Measurements from ENCODE around the gene NPY1R. TPM values are rescaled to one million over a fixed set of nuclear protein-coding genes. Genes with fewer than 3 reads are reported as not detected.

The NPY1R gene
- total RNA-seq, 1 donor = 3.5 TPM

- DNase-seq (ENCODE audit: low read depth) = no peak
- TF ChIP-seq CTCF (IDR thresholded peaks at IDR 0.05; ENCODE audit: insufficient read depth, low read depth, low read length) = no peak
These were observed 51.5 kb downstream of the NPY1R start for GRCh38 chr4:163280703-163281519.

GRCh38 chr4:163279713-163280112, 52.7 kb downstream of the NPY1R start:
- TF ChIP-seq CTCF (IDR thresholded peaks at IDR 0.05; ENCODE audit: insufficient read depth, low read depth, low read length) = no peak
- no peak overlapping the region for H3K4me3 ChIP-seq (ENCODE audit: low read depth, low read length)
- no peak for DNase-seq (ENCODE audit: low read depth)

More at GRCh38 chr4:163280703-163281519, 51.5 kb downstream of the NPY1R start:
- no peak overlapping the region for H3K4me3 ChIP-seq (ENCODE audit: low read depth, low read length)

- no peak overlapping the region for H3K4me3 ChIP-seq (ENCODE audit: low read depth, low read length)
- no peak for DNase-seq (ENCODE audit: low read depth)
- no peak for TF ChIP-seq CTCF (IDR thresholded peaks at IDR 0.05; ENCODE audit: insufficient read depth, low read depth, low read length)
These were observed 57.5 kb downstream of the NPY1R start for GRCh38 chr4:163274861-163275260.

Other genes starting within 250 kb of the NPY1R start
- gene NAF1, start 165.7 kb downstream of the NPY1R start, total RNA-seq = 9.3 and 10.4 TPM in 2 replicates
- 0.32 and 0.43 TPM in 2 replicates for gene NPY5R, start 11.3 kb upstream of the NPY1R start, total RNA-seq
- gene TKTL2, start 141.2 kb upstream of the NPY1R start, total RNA-seq = under 0.01 TPM in 1 of 2 replicates, not detected in the other
- gene TMA16, start 162.1 kb upstream of the NPY1R start, total RNA-seq = 30.6 and 53.5 TPM in 2 replicates

Measured in fibroblast of villous mesenchyme (primary cell).